Measurements from ENCODE around the gene MORN4. TPM values are rescaled to one million over a fixed set of nuclear protein-coding genes. Genes with fewer than 3 reads are reported as not detected.

The MORN4 gene
- total and polyA plus RNA-seq, 7 donors: 1.8 to 5.6 (median 3.9) TPM

- WGBS, 3 donors: 88 to 97% (median 90%) methylated on average over 9 of the region's 9 CpGs
- intact Hi-C loops (cut with DNase I): loop anchor here in 1 of 2 donors (5.0 kb wide), 1 partner anchor 57 kb away; no protein-coding TSS in a partner anchor
- no peak for ATAC-seq
- H3K9me3 ChIP-seq: no peaks in the 10 kb centered on the region
- H3K4me1 ChIP-seq: no peaks in the 10 kb centered on the region
- H3K36me3 ChIP-seq (ENCODE audit: insufficient read depth in 1 of 2, low read depth in 1 of 2): peaks cover 2 to 87% of the 10 kb centered on the region in 2 donors
- no peak overlapping the region for H3K4me3 ChIP-seq
- no peak overlapping the region for H3K27ac ChIP-seq
- no peak for TF ChIP-seq CTCF (IDR thresholded peaks at IDR 0.05)
- no peaks in the 10 kb centered on the region for H3K27me3 ChIP-seq (ENCODE audit: insufficient read depth in 3 of 3, low read length in 2 of 3)
- DNase-seq: no peak
Measured at GRCh38 chr10:97675222-97675621, 41.9 kb upstream of the MORN4 start.

- no peaks in the 10 kb centered on the region for H3K9me3 ChIP-seq
- no peak overlapping the region for H3K27ac ChIP-seq
- H3K4me1 ChIP-seq: no peaks in the 10 kb centered on the region
- no peak for TF ChIP-seq CTCF (IDR thresholded peaks at IDR 0.05)
- no peak overlapping the region for H3K4me3 ChIP-seq
- DNase-seq (no peak), ATAC-seq (peak in 1 of 4 donors; percentile 29)
- no peaks in the 10 kb centered on the region for H3K27me3 ChIP-seq (ENCODE audit: insufficient read depth in 3 of 3, low read length in 2 of 3)
- 79 to 86% (median 82%) methylated on average over 8 of the region's 8 CpGs for WGBS, 3 donors
- intact Hi-C loops (cut with DNase I): no loop called here
- peaks cover 5 to 88% of the 10 kb centered on the region in 2 donors for H3K36me3 ChIP-seq (ENCODE audit: insufficient read depth in 1 of 2, low read depth in 1 of 2)
Measured at GRCh38 chr10:97673736-97674525, 40.6 kb upstream of the MORN4 start.

DNA sequence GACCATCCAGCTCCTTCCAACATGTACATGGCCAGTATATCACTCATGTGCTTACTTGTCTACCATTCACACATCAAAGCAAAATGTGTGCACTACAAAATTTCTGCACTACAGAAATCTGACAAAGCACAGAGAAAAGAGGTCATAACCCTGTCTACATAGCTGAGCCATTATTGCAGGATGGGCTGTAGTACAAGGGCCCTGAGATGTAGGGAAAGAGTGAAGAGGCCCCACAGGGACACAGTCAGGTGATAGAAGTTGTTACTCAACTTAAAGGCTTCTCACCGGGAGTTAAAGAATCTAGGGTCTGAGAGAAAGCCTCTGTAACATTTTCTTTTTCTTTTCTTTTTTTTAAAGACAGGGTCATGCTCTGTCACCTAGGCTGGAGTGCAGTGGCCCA lies 36.3 kb upstream of the MORN4 start:
- intact Hi-C loops (cut with DNase I): no loop called here
- Histone ChIP-seq H3K27me3 (ENCODE audit: insufficient read depth in 3 of 3, low read length in 2 of 3) (no peaks in the 10 kb centered on the region), H3K4me1 (no peaks in the 10 kb centered on the region), H3K27ac (no peak overlapping the region), H3K4me3 (no peak overlapping the region), H3K9me3 (no peaks in the 10 kb centered on the region), H3K36me3 (ENCODE audit: insufficient read depth in 1 of 2, low read depth in 1 of 2) (peaks cover 3 to 97% of the 10 kb centered on the region in 2 donors)
- 67 to 88% (median 71%) methylated on average over 1 of the region's 1 CpG for WGBS, 3 donors
- ATAC-seq: no peak
- DNase-seq: no peak
- TF ChIP-seq CTCF (IDR thresholded peaks at IDR 0.05): no peak

GRCh38 chr10:97667463-97667862 lies 34.2 kb upstream of the MORN4 start:
- peaks cover 5 to 97% of the 10 kb centered on the region in 2 donors for H3K36me3 ChIP-seq (ENCODE audit: insufficient read depth in 1 of 2, low read depth in 1 of 2)
- DNase-seq (no peak), ATAC-seq (no peak)
- 76 to 90% (median 86%) methylated on average over 6 of the region's 6 CpGs for whole genome bisulfite sequencing, 3 donors
- no peak overlapping the region for H3K4me3 ChIP-seq
- no peaks in the 10 kb centered on the region for H3K9me3 ChIP-seq
- H3K27me3 ChIP-seq (ENCODE audit: insufficient read depth in 3 of 3, low read length in 2 of 3): no peaks in the 10 kb centered on the region
- TF ChIP-seq CTCF (IDR thresholded peaks at IDR 0.05): no peak
- intact Hi-C loops (cut with DNase I): no loop called here
- no peak overlapping the region for H3K27ac ChIP-seq
- H3K4me1 ChIP-seq: no peaks in the 10 kb centered on the region
